C4-2B (cell line): Measurements from ENCODE around the gene RHCE.
"Not testable (repeated sequence)": the region's sequence is repeated elsewhere in the genome, so short reads cannot be mapped to it uniquely, and the experiment has no call there.

Experiments
- ZFX ChIP-seq: fragments of 450-650 bp; IDR thresholded peaks from 2 replicates; pipeline ENCODE4 v1.6.1; 2017
- TF ChIP-seq, protein P1 (sequence below): fragments of 450-650 bp; conservative IDR thresholded peaks from 2 replicates; pipeline ENCODE4 v1.5.1; 2017; ENCODE audit warnings: mild to moderate bottlenecking

DNA sequence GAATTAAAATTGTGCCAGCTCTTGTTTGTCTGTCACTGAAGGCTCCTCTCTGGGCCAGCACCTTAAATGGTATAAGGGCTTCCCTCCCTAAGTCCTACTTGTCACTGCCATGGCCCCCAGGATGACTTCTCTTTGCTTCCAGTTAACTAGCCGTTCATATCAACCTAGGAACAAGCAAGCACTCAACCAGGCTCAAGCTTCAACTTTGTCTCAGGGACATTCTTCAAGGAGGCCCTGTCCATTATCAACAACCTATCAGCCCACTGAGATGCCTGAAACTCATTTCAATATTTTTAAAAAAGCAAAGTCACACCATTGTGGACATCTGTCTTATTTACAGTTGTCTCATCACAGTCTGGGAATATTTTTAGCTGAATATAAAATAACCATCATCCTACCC, 1.3 kb downstream of the RHCE start:
- TF ChIP-seq, protein P1, sequence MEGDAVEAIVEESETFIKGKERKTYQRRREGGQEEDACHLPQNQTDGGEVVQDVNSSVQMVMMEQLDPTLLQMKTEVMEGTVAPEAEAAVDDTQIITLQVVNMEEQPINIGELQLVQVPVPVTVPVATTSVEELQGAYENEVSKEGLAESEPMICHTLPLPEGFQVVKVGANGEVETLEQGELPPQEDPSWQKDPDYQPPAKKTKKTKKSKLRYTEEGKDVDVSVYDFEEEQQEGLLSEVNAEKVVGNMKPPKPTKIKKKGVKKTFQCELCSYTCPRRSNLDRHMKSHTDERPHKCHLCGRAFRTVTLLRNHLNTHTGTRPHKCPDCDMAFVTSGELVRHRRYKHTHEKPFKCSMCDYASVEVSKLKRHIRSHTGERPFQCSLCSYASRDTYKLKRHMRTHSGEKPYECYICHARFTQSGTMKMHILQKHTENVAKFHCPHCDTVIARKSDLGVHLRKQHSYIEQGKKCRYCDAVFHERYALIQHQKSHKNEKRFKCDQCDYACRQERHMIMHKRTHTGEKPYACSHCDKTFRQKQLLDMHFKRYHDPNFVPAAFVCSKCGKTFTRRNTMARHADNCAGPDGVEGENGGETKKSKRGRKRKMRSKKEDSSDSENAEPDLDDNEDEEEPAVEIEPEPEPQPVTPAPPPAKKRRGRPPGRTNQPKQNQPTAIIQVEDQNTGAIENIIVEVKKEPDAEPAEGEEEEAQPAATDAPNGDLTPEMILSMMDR = not testable (repeated sequence)
- TF ChIP-seq ZFX = not testable (repeated sequence)
